ENCODE results near the gene PARD3B. TPM values are rescaled to one million over a fixed set of nuclear protein-coding genes. Genes with fewer than 3 reads are reported as not detected.

Gene PARD3B
- total and polyA plus RNA-seq, 2 experiments from 2014 or later, result 4.3 to 8.5 TPM

DNA sequence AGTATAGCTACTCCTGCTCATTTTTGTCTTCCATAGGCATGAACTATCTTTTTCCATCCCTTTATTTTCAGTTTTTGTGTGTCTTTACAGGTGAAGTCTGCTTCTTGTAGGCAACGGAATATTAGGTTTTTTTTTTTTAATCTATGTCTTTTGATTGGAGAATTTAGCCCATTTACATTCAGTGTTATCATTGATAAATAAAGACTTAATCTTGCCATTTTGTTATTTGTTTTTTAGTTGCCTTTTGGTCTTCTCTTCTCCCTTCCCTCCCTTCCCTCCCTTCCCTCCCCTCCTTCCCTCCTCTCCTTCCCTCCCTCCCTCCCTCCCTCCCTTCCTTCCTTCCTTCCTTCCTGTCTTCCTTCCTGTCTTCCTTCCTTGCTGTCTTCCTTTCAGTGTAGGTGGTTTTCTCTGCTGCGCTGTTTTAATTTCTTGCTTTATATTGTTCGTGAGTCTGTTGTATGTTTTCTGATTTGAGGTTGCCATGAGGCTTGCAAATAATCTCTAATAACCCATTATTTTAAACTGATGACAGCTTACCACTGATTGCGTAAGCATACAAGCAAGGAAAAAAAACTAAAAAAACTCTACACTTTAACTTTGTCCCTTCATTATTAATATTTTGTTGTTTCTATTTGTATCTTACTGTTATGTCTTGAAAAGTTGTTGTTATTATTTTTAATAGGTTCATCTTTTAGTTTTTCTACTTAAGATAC is 353.8 kb downstream of the PARD3B start:
- TF ChIP-seq, protein P1, sequence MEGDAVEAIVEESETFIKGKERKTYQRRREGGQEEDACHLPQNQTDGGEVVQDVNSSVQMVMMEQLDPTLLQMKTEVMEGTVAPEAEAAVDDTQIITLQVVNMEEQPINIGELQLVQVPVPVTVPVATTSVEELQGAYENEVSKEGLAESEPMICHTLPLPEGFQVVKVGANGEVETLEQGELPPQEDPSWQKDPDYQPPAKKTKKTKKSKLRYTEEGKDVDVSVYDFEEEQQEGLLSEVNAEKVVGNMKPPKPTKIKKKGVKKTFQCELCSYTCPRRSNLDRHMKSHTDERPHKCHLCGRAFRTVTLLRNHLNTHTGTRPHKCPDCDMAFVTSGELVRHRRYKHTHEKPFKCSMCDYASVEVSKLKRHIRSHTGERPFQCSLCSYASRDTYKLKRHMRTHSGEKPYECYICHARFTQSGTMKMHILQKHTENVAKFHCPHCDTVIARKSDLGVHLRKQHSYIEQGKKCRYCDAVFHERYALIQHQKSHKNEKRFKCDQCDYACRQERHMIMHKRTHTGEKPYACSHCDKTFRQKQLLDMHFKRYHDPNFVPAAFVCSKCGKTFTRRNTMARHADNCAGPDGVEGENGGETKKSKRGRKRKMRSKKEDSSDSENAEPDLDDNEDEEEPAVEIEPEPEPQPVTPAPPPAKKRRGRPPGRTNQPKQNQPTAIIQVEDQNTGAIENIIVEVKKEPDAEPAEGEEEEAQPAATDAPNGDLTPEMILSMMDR (IDR thresholded peaks at IDR 0.05; ENCODE audit: low read depth, low read length), result no peak
- no peak overlapping the region for H3K27ac ChIP-seq
- no peaks in the 10 kb centered on the region for H3K36me3 ChIP-seq
- no peaks in the 10 kb centered on the region for H3K27me3 ChIP-seq
- peaks cover 22% of the 10 kb centered on the region for H3K4me1 ChIP-seq (ENCODE audit: low read depth)
- no peaks in the 10 kb centered on the region for H3K9me3 ChIP-seq (ENCODE audit: low read depth)
- no peak overlapping the region for H3K4me3 ChIP-seq
- DNase-seq (ENCODE audit: low read depth in 1 of 2, low spot score in 1 of 2), result peak in 1 of 2 donors; percentile 7

DNA sequence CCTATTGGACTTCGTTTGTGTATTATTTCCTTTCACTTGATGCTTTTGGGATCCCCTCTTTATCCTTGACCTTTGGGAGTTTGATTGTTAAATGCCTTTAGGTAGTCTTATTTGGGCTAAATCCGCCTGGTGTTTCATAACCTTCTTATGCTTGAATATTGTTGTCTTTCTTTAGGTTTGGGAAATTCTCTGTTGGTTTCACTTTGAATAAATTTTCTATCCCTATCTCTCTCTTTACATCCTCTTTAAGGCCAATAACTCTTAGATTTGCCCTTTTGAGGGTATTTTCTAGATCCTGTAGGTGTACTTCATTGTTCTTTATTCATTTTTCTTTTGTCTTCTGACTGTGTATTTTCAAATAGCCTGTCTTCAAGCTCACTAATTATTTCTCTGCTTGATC is 354.7 kb downstream of the PARD3B start:
- TF ChIP-seq, protein P1 (IDR thresholded peaks at IDR 0.05; ENCODE audit: low read depth, low read length), result no peak
- H3K27ac ChIP-seq, result no peak overlapping the region
- no peak overlapping the region for H3K4me3 ChIP-seq
- H3K27me3 ChIP-seq, result no peaks in the 10 kb centered on the region
- no peaks in the 10 kb centered on the region for H3K36me3 ChIP-seq
- H3K9me3 ChIP-seq (ENCODE audit: low read depth), result no peaks in the 10 kb centered on the region
- H3K4me1 ChIP-seq (ENCODE audit: low read depth), result peaks cover 17% of the 10 kb centered on the region
- no peak for DNase-seq (ENCODE audit: low read depth in 1 of 2, low spot score in 1 of 2)

DNA sequence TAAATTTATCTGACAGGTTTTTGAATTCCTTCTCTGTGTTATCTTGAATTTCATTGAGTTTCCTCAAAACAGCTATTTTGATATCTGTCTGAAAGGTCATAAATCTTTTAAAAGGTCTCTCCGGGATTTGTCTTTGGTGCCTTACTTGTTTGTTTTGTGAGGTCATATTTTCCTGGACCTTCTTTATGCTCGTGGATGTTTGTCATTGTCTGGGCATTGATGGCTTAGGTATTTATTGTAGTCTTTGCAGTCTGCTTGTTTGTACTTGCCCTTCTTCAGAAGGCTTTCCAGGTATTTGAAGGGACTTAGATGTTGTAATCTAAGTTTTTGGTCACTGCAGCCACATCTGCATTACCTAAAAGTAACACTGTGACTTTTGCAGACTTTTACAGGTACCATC is 355.2 kb downstream of the PARD3B start:
- Histone ChIP-seq H3K4me3 (no peak overlapping the region), H3K27me3 (no peaks in the 10 kb centered on the region), H3K36me3 (no peaks in the 10 kb centered on the region), H3K9me3 (ENCODE audit: low read depth) (no peaks in the 10 kb centered on the region), H3K27ac (no peak overlapping the region), H3K4me1 (ENCODE audit: low read depth) (peaks cover 12% of the 10 kb centered on the region)
- no peak for DNase-seq (ENCODE audit: low read depth in 1 of 2, low spot score in 1 of 2)
- TF ChIP-seq, protein P1 (IDR thresholded peaks at IDR 0.05; ENCODE audit: low read depth, low read length), result no peak

DNA sequence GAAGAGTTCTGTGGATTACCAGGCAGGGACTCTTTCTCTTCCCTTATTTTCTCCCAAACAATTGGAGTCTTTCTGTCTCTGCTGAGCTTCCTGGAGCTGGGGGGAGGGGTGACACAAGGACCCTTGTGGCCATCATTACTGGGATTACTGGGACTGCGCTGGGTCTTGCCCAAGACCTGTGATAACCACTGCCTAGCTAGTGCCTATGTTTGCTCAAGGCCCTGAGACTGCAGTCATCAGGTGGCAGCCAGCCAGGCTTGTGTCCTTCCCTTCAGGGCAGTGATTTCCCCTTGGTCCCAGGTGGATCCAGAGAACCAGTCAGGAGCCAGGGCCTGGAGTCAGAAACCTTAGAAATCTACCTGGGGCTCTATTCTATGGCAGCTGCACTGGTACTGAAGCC is 355.6 kb downstream of the PARD3B start:
- H3K27me3 ChIP-seq, result no peaks in the 10 kb centered on the region
- TF ChIP-seq, protein P1 (IDR thresholded peaks at IDR 0.05; ENCODE audit: low read depth, low read length), result no peak
- no peak overlapping the region for H3K27ac ChIP-seq
- H3K36me3 ChIP-seq, result no peaks in the 10 kb centered on the region
- peaks cover 10% of the 10 kb centered on the region for H3K4me1 ChIP-seq (ENCODE audit: low read depth)
- no peak overlapping the region for H3K4me3 ChIP-seq
- H3K9me3 ChIP-seq (ENCODE audit: low read depth), result no peaks in the 10 kb centered on the region
- DNase-seq (ENCODE audit: low read depth in 1 of 2, low spot score in 1 of 2), result peak in 1 of 2 donors; percentile 4

DNA sequence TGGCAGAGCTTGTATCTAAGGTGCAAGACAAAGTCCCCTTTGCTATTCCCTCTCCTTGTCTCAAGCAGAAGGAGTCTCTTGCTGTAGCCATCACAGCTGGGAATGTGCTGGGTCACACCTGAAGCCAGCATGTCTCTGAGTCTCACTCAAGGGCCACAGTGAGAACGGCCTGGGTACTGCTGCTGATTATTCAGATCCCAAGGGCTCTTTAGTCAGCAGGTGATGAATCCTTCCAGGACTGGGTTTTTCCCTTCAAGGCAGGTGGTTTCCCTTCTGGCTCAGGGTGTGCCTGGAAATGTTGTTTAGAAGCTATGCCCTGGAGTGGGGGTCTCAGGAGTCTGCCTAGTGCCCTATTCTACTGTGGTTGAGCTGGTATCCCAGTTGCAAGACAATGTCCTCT is 356.3 kb downstream of the PARD3B start:
- TF ChIP-seq, protein P1 (IDR thresholded peaks at IDR 0.05; ENCODE audit: low read depth, low read length), result no peak
- Histone ChIP-seq H3K4me1 (ENCODE audit: low read depth) (peaks cover 8% of the 10 kb centered on the region), H3K27me3 (no peaks in the 10 kb centered on the region), H3K9me3 (ENCODE audit: low read depth) (no peaks in the 10 kb centered on the region), H3K27ac (no peak overlapping the region), H3K4me3 (no peak overlapping the region), H3K36me3 (no peaks in the 10 kb centered on the region)
- DNase-seq (ENCODE audit: low read depth in 1 of 2, low spot score in 1 of 2), result no peak
